Kidney glomerular epithelial cell (primary cell): ENCODE results near the gene ATP2A3.

Source experiments
- DNase-seq: peaks from one replicate; lab custom pipeline; 2025; lab: John Stamatoyannopoulos, UW

Gene ATP2A3

DNA sequence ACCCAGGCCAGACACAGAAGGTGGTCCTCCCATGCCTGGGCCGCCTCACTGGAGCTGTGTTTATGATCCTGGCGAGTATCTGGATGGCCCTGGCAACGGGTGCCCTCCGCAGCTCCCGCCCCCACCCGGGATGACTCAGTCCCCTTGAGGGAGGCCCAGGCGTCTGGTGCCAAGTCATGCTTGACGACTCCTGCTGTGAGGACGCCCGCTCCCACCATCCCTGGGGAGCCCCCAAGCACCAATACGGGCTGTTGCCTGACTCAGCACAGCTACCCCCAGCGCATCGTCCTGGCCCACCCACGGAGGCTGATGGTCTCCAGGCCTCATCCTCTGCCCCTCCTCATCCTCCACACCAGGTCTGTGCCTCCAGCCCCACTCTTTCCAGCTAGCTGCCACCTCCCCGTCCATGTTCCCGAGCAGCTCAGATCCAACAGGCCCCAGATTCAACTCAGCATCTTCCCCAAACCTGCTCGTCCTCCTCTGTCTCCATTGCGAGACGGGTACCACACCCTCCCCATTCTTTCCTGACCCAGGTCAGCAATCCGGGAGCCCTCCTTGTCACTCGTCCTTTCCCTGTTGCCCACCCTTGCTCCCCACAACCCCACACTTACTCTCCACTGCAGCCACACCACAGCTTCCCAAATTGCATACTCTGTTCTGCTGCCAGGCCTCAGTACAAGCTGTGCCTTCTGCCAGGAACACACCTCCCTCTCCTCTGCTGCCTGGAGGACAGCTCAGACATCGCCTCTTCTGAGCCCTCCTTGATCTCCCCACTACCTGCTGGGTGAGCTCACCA lies 74.0 kb downstream of the ATP2A3 start:
- peak; percentile 89 for DNase-seq

DNA sequence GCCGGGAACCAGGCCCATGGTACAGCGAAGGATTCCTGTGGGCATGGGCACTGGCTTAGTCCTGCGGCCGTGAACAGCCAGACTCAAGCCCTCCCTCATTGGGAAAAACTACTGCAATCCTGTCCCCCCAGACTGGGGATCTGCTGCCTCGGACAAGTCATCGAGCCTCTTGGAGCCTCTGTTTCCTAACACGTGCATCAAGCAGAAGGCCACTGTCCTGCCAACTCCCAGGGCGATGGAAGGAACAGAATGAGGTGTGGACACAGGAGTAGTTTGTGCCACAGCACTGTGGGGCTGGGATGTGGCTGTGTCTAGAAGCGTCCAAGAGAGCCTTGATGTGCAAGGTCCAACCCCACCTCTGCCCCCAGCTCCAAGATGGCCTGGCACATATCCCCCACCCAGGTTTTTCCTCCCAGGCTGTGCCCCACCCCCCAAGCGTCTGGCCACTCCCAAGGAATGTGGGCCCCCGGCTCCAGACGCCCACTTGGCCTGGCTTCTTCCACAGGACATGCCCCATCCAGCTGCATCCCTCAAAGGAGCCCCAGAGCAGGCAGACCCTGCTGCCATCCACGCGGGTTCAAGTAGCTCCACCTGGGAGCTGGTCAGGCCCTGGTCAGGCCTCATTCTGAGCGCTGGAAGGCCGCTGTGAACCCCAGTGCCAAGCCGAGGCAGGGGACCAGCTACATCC lies 74.8 kb downstream of the ATP2A3 start:
- DNase-seq = no peak

GRCh38 chr17:3888343-3889171 lies 75.7 kb downstream of the ATP2A3 start:
- peak; percentile 85 for DNase-seq

GRCh38 chr17:3887804-3888203 lies 76.4 kb downstream of the ATP2A3 start:
- no peak for DNase-seq

GRCh38 chr17:3887394-3887793 lies 76.8 kb downstream of the ATP2A3 start:
- no peak for DNase-seq

GRCh38 chr17:3886776-3887175 lies 77.5 kb downstream of the ATP2A3 start:
- DNase-seq = no peak

- peak; percentile 19 for DNase-seq
Observed at GRCh38 chr17:3885970-3886369, 78.3 kb downstream of the ATP2A3 start.

- DNase-seq = no peak
Observed at GRCh38 chr17:3885271-3885670, 79.0 kb downstream of the ATP2A3 start.

DNA sequence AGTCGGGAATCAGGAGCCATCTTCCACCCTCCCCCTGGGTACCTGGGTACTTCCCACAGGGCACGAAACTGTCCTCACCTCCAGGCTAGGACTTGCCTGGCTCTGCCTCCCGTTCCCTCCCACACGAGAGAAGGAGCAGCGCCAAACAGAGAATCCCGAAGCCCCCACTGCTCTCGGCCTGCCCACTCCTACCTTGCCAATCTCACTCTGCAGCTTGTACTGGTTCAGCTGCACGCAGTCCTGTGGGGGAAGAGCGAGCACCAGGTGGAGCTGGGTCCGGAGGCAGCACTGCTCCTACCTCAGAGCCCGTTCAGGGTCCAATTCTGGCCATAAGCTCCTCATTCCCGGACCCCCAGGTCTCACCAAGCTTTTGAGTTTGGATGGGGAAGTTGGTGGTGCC lies 80.0 kb downstream of the ATP2A3 start:
- DNase-seq = no peak

- no peak for DNase-seq
Observed at GRCh38 chr17:3882276-3882675, 82.0 kb downstream of the ATP2A3 start.

DNA sequence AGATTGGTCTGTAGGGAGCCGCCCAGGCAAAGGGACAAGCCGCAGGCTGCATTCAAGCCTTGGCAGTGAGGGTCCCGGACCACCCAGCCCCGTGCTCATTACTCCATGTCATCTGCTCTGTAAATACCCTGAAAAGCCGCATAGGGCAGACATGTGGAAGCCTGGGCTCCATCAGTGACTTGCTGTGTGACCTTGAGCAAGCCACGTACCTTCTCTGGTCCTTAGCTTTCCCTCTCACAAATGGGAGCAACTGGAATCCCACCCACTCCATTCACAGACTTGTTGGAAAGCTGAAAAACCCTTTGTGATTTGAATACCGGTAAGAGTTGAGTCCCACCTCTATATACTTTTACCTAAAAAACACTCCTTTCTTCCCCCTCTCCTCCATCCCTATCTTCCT lies 83.3 kb downstream of the ATP2A3 start:
- DNase-seq = no peak

DNA sequence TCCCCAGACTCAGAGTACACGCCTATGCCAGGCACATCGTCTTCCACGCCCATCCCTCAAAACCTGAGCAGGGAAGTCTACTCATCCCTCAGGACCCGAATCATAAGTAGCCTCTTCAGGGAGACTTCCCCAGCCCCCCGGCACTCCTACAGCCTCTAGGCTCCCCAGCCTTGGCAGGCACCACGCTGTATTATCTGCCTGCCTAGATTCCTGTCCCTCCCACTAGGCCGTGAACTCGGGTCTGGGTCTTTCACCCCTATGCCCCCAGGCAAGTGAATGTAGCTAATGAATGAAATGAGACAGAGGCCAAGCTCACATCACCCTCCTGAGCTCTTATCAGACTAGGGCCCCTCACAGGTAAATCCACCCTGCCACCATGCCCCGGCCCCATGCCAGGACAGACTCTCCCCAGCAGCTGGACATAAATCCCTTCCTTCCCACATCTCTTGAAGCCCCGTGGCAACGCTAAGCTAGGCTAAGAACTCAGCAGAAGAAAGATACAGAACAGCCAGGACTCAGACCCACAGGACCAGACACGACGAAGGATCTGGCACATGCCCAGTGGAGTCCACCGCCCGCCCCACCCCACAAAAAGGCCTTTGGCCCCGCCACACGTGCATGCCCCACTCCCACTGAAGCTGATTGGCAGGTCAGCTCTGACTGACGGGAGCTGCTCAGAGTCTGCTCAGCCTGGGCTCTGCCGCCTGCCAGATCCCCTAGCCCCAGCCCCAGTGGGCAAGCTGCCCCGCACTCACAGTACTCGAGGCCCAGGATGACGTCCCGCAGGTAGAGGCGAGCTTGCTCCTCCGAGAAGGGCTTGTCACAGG lies 84.4 kb downstream of the ATP2A3 start:
- no peak for DNase-seq

- no peak for DNase-seq
Observed at GRCh38 chr17:3879186-3879585, 85.1 kb downstream of the ATP2A3 start.

DNA sequence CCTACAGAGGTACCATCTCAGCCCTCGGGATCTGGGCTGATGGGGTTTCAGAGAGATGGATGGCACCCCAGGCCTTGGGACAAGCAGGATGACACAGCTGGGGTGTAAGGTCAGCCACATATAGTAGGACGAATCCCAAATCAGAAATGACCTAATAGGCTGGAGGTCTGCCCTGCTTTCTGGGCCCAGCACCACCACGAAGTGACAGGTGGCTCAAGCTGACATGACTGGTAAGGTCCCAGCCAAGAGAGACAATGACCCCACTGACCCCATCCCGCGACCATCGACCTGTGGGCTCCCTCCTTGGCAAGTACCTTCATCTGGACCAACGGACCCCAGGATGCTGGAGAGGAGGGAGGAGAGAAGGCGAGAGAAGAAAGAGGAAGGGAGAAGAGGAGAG lies 87.0 kb downstream of the ATP2A3 start:
- no peak for DNase-seq

DNA sequence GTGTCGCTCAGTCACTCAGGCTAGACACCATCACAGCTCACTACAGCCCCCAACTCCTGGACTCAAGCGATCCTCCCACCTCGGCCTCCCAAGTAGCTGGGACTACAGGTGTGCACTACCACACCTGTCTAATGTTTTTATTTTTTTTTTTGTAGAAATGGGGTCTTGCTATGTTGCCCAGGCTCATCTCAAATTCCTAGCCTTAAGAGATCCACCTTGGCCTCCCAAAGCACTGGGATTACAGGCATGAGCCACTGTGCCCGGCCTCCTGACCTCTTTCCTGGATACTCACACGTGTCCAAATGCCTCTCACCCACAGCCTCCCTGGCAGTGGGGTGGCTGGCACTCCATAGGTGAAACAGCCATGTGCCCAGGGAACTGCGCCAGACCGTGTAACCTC lies 88.9 kb downstream of the ATP2A3 start:
- DNase-seq = no peak
